Brain microvascular endothelial cell (primary cell): ENCODE results near the gene PEX5L.

Experiments used
- DNase-seq: peaks from one replicate; pipeline ENCODE4 v3.0.0-alpha.2; 2020
- H3K27ac ChIP-seq: fragments of 250-450 bp; sonication (Bioruptor Pico); 2 replicates; pipeline ENCODE4 v1.5.1; 2020; ENCODE audit warnings: mild to moderate bottlenecking, moderate library complexity
- H3K27me3 ChIP-seq: fragments of 250-450 bp; sonication (Bioruptor Pico); replicated peaks from 2 replicates; pipeline ENCODE4 v1.5.1; 2020; ENCODE audit warnings: mild to moderate bottlenecking
- H3K36me3 ChIP-seq: fragments of 250-450 bp; sonication (Bioruptor Pico); replicated peaks from 2 replicates; pipeline ENCODE4 v1.5.1; 2020; ENCODE audit warnings: mild to moderate bottlenecking
- H3K4me3 ChIP-seq: 2 replicates; pipeline ENCODE4 v1.5.1; 2011; ENCODE audit warnings: low read depth, mild to moderate bottlenecking, control low read depth, low read length, moderate library complexity
- CTCF ChIP-seq: IDR thresholded peaks from 2 replicates; pipeline ENCODE4 v1.5.1; 2011; ENCODE audit warnings: low read depth, mild to moderate bottlenecking, moderate library complexity, low read length, control low read depth, inconsistent platforms; ENCODE audit errors: missing control alignments
- in situ Hi-C: cut with HindIII; loops from 2 replicates; pipeline ENCODE4 v1.10.0; 2017; ENCODE audit warnings: low sequenced_read_pairs, low pct_ligation_motif_present

The PEX5L gene

GRCh38 chr3:179826247-179826637, 210.5 kb downstream of the PEX5L start:
- no peaks in the 10 kb centered on the region for H3K27me3 ChIP-seq
- H3K4me3 ChIP-seq = no peak overlapping the region
- H3K27ac ChIP-seq = no peak overlapping the region
- no peak for DNase-seq
- TF ChIP-seq CTCF = no peak
- no peaks in the 10 kb centered on the region for H3K36me3 ChIP-seq
- in situ Hi-C loops = no loop called here

GRCh38 chr3:179825527-179826246, 211.1 kb downstream of the PEX5L start:
- Histone ChIP-seq H3K27ac (no peak overlapping the region), H3K36me3 (no peaks in the 10 kb centered on the region), H3K4me3 (no peak overlapping the region), H3K27me3 (no peaks in the 10 kb centered on the region)
- in situ Hi-C loops = no loop called here
- no peak for DNase-seq
- no peak for TF ChIP-seq CTCF

- Histone ChIP-seq H3K27ac (no peak overlapping the region), H3K27me3 (no peaks in the 10 kb centered on the region), H3K4me3 (no peak overlapping the region), H3K36me3 (no peaks in the 10 kb centered on the region)
- no peak for DNase-seq
- TF ChIP-seq CTCF = no peak
- in situ Hi-C loops = no loop called here
Observed at GRCh38 chr3:179822296-179822695, 214.4 kb downstream of the PEX5L start.

- TF ChIP-seq CTCF = no peak
- in situ Hi-C loops = no loop called here
- no peak for DNase-seq
- Histone ChIP-seq H3K36me3 (no peaks in the 10 kb centered on the region), H3K27me3 (no peaks in the 10 kb centered on the region), H3K27ac (no peak overlapping the region), H3K4me3 (no peak overlapping the region)
Observed at GRCh38 chr3:179819379-179819778, 217.4 kb downstream of the PEX5L start.

- Histone ChIP-seq H3K4me3 (no peak overlapping the region), H3K27me3 (no peaks in the 10 kb centered on the region), H3K36me3 (no peaks in the 10 kb centered on the region), H3K27ac (peak overlapping the region; percentile 88)
- no peak for TF ChIP-seq CTCF
- DNase-seq = no peak
- in situ Hi-C loops = no loop called here
Observed at GRCh38 chr3:179812096-179812382, 224.7 kb downstream of the PEX5L start.

- TF ChIP-seq CTCF = peak; percentile 79
- Histone ChIP-seq H3K27ac (peak overlapping the region; percentile 88), H3K4me3 (no peak overlapping the region), H3K27me3 (no peaks in the 10 kb centered on the region), H3K36me3 (no peaks in the 10 kb centered on the region)
- peak; percentile 89 for DNase-seq
- in situ Hi-C loops = no loop called here
Observed at GRCh38 chr3:179811321-179812095, 225.2 kb downstream of the PEX5L start.
